Prostate gland (tissue), 2 donors: ENCODE results near the gene HNRNPAB. TPM values are rescaled to one million over a fixed set of nuclear protein-coding genes. Genes with fewer than 3 reads are reported as not detected.

Source experiments
- DNase-seq: peaks from one replicate; pipeline ENCODE4 v3.0.0-alpha.2; 2019; ENCODE audit warnings: low spot score
- H3K27ac ChIP-seq, 2 donors: fragments of 200-600 bp; sonication (generic); 2 replicates each; pipeline ENCODE4 v1.5.1; 2017 to 2019
- H3K27me3 ChIP-seq: fragments of 200-600 bp; sonication (generic); replicated peaks from 2 replicates; pipeline ENCODE4 v1.5.1; 2019; ENCODE audit not compliant: insufficient read depth
- H3K36me3 ChIP-seq, 2 donors: fragments of 200-600 bp; sonication (generic); 1 replicate in 1 of 2; 2 replicates in 1 of 2; pipeline versions ENCODE4 v1.5.1 to v1.8.1; 2017 to 2019
- H3K4me1 ChIP-seq: fragments of 200-600 bp; sonication (generic); replicated peaks from 2 replicates; pipeline ENCODE4 v1.5.1; 2019
- H3K4me3 ChIP-seq, 2 donors: fragments of 200-600 bp; sonication (generic); 2 replicates each; pipeline ENCODE4 v1.5.1; 2017 to 2019
- H3K9me3 ChIP-seq: fragments of 200-600 bp; sonication (generic); 2 replicates; pipeline ENCODE4 v1.5.1; 2017
- CTCF ChIP-seq, 4 experiments: fragments of 200-600 bp in 2 of 4; fragments of 450-650 bp in 2 of 4; sonication (generic) in 2 of 4; IDR thresholded peaks; 1 replicate in 3 of 4; 2 replicates in 1 of 4; pipeline ENCODE4 v1.5.1; 2016 to 2019; ENCODE audit warnings: antibody characterized with exemption in 4 of 4, mild to moderate bottlenecking in 2 of 4, moderate library complexity in 2 of 4
- POLR2A ChIP-seq: fragments of 450-650 bp; IDR thresholded peaks from one replicate; pipeline ENCODE4 v1.6.1; 2016; ENCODE audit warnings: antibody characterized with exemption, mild to moderate bottlenecking
- POLR2AphosphoS5 ChIP-seq: sonication (generic); formaldehyde crosslinking; IDR thresholded peaks from one replicate; pipeline ENCODE4 v1.6.1; 2017; ENCODE audit warnings: antibody characterized with exemption
- WGBS: methylation state at CpG from one replicate; pipeline ENCODE4 v1.1.5; 2018; 5-methylcytosine and 5-hydroxymethylcytosine counted together
- intact Hi-C: fragments of 100-400 bp; cut with DNase I; formaldehyde crosslinking; loops from one replicate; pipeline ENCODE4 v1.14.2; 2022
- total RNA-seq, 2 donors: library from RNA; depleted of rRNA; stranded (reverse); fragments of >200 nt; gene quantifications; one replicate each; pipeline ENCODE4 v1.1.0, GENCODE V29; 2016

HNRNPAB gene
- total RNA-seq, 2 donors from 2014 or later = 73.1 to 104 TPM

- peaks cover 12% of the 10 kb centered on the region for H3K4me1 ChIP-seq
- 91% methylated on average over 10 of the region's 10 CpGs for WGBS
Observed at GRCh38 chr5:178229861-178230260, 25.5 kb downstream of the HNRNPAB start.

GRCh38 chr5:178230879-178231538 lies 26.7 kb downstream of the HNRNPAB start:
- H3K36me3 ChIP-seq = peaks cover 6% of the 10 kb centered on the region in 2 donors
- no peaks in the 10 kb centered on the region for H3K27me3 ChIP-seq
- peaks cover 12% of the 10 kb centered on the region for H3K4me1 ChIP-seq
- 66% methylated on average over 9 of the region's 9 CpGs for WGBS
- peak overlapping the region; percentile 88 to 90 for H3K4me3 ChIP-seq
- TF ChIP-seq POLR2AphosphoS5 (no peak), CTCF (IDR thresholded peaks at IDR 0.05) (no peak)
- H3K27ac ChIP-seq = no peak overlapping the region
- DNase-seq = no peak
- intact Hi-C loops = no loop called here
- H3K9me3 ChIP-seq = no peaks in the 10 kb centered on the region

More at GRCh38 chr5:178229861-178230260, 25.5 kb downstream of the HNRNPAB start:
- no peak for DNase-seq
- intact Hi-C loops = no loop called here
- no peak for TF ChIP-seq POLR2A
- no peak for TF ChIP-seq POLR2AphosphoS5
- TF ChIP-seq CTCF (IDR thresholded peaks at IDR 0.05) = no peak
- no peaks in the 10 kb centered on the region for H3K9me3 ChIP-seq
- H3K36me3 ChIP-seq = peaks cover 6% of the 10 kb centered on the region in 2 donors
- H3K27ac ChIP-seq = no peak overlapping the region
- no peak overlapping the region for H3K4me3 ChIP-seq
- H3K27me3 ChIP-seq = no peaks in the 10 kb centered on the region

- H3K4me1 ChIP-seq = peaks cover 12% of the 10 kb centered on the region
- intact Hi-C loops = no loop called here
- no peak for DNase-seq
Observed at GRCh38 chr5:178231539-178232123, 27.3 kb downstream of the HNRNPAB start.

GRCh38 chr5:178232124-178232919 lies 28.0 kb downstream of the HNRNPAB start, which contains the start of gene PHYKPL:
PHYKPL (minus strand) TSS chr5:178232802; CDS start chr5:178232550, 252 bp downstream.
- 1% methylated on average over 53 of the region's 102 CpGs for WGBS
- peak; percentile 46 for DNase-seq
- peak within 1 kb of the TSS; percentile 96 for H3K27ac ChIP-seq
- intact Hi-C loops = no loop called here
- H3K36me3 ChIP-seq = peaks cover 5 to 6% of the 10 kb centered on the region in 2 donors
- no peaks in the 10 kb centered on the region for H3K9me3 ChIP-seq
- no peak for TF ChIP-seq POLR2AphosphoS5
- peak; percentile 49 for TF ChIP-seq POLR2A
- TF ChIP-seq CTCF (IDR thresholded peaks at IDR 0.05) = no peak
- no peaks in the 10 kb centered on the region for H3K27me3 ChIP-seq
- H3K4me1 ChIP-seq = peaks cover 12% of the 10 kb centered on the region
- peak within 1 kb of the TSS; percentile 88 to 90 for H3K4me3 ChIP-seq

More at GRCh38 chr5:178231539-178232123, 27.3 kb downstream of the HNRNPAB start:
- peak overlapping the region; percentile 88 to 90 for H3K4me3 ChIP-seq
- H3K9me3 ChIP-seq = no peaks in the 10 kb centered on the region
- H3K27me3 ChIP-seq = no peaks in the 10 kb centered on the region
- 25% methylated on average over 19 of the region's 21 CpGs for WGBS
- peak overlapping the region; percentile 96 for H3K27ac ChIP-seq
- TF ChIP-seq POLR2A = no peak
- TF ChIP-seq POLR2AphosphoS5 = no peak
- TF ChIP-seq CTCF (IDR thresholded peaks at IDR 0.05) = no peak
- H3K36me3 ChIP-seq = peaks cover 6% of the 10 kb centered on the region in 2 donors
